OCI-LY7 (cell line): ENCODE results near the gene KRT80. TPM values are rescaled to one million over a fixed set of nuclear protein-coding genes. Genes with fewer than 3 reads are reported as not detected.

ENCODE experiments used
- BruUV-seq: library from RNA; stranded (reverse); fragments of 400-500 nt; replicated peaks from 2 replicates; lab custom pipeline; 2021; lab: Mats Ljungman, UMichigan
- CTCF ChIA-PET: fragments of 300-600 bp; sonication (Branson Sonifier 250); formaldehyde crosslinking; loops from one replicate; lab custom pipeline; 2022; ENCODE audit warnings: antibody characterized with exemption; ENCODE audit not compliant: unreplicated experiment; lab: Charles Lee
- POLR2A ChIA-PET: fragments of 300-600 bp; sonication (Branson Sonifier 250); formaldehyde crosslinking; loops from one replicate; lab custom pipeline; 2022; ENCODE audit warnings: antibody characterized with exemption; lab: Charles Lee
- DNase-seq: peaks from one replicate; pipeline ENCODE4 v3.0.0-alpha.2; 2015; ENCODE audit warnings: low spot score
- H2AFZ ChIP-seq: fragments of 200-600 bp; sonication (generic), shearing (Covaris generic); 2 replicates; pipeline ENCODE4 v1.6.1; 2014; ENCODE audit warnings: mild to moderate bottlenecking, antibody characterized with exemption, low read length, moderate library complexity
- H3K27ac ChIP-seq: fragments of 200-600 bp; sonication (generic); 2 replicates; pipeline ENCODE4 v1.5.1; 2014; ENCODE audit warnings: mixed run types, low read depth, mild to moderate bottlenecking, moderate library complexity, low read length, inconsistent platforms; ENCODE audit not compliant: poor library complexity, severe bottlenecking
- H3K36me3 ChIP-seq: fragments of 200-600 bp; sonication (generic); 2 replicates; pipeline ENCODE4 v1.6.1; 2014; ENCODE audit warnings: mild to moderate bottlenecking, antibody characterized with exemption, low read length, moderate library complexity, mixed read lengths; ENCODE audit not compliant: insufficient read depth
- H3K4me1 ChIP-seq: fragments of 200-600 bp; sonication (generic); 2 replicates; pipeline ENCODE4 v1.5.1; 2014; ENCODE audit warnings: mild to moderate bottlenecking, low read length; ENCODE audit not compliant: insufficient read depth, poor library complexity, severe bottlenecking
- H3K4me2 ChIP-seq: fragments of 200-600 bp; sonication (generic); 2 replicates; pipeline ENCODE4 v1.6.1; 2014; ENCODE audit warnings: mild to moderate bottlenecking, low read length
- H3K4me3 ChIP-seq: fragments of 200-600 bp; sonication (generic); 2 replicates; pipeline ENCODE4 v1.5.1; 2014; ENCODE audit warnings: mild to moderate bottlenecking, low read depth, low read length; ENCODE audit not compliant: poor library complexity, severe bottlenecking
- H3K79me2 ChIP-seq: fragments of 200-600 bp; sonication (generic); 2 replicates; pipeline ENCODE4 v1.6.1; 2016; ENCODE audit warnings: low read depth, mild to moderate bottlenecking, low read length, moderate library complexity, mixed read lengths; ENCODE audit not compliant: insufficient read depth
- H3K9me2 ChIP-seq: fragments of 200-600 bp; sonication (generic); 2 replicates; pipeline ENCODE4 v1.6.1; 2016; ENCODE audit warnings: mild to moderate bottlenecking, low read length, mixed read lengths; ENCODE audit not compliant: insufficient read depth
- H3K9me3 ChIP-seq: fragments of 200-600 bp; sonication (generic); 2 replicates; pipeline ENCODE4 v1.6.1; 2014; ENCODE audit warnings: mild to moderate bottlenecking, mixed run types, low read length, mixed read lengths
- H4K20me1 ChIP-seq: fragments of 200-600 bp; sonication (generic); 2 replicates; pipeline ENCODE4 v1.6.1; 2014; ENCODE audit warnings: mild to moderate bottlenecking, antibody characterized with exemption, low read length, moderate library complexity, mixed read lengths; ENCODE audit not compliant: insufficient read depth
- CTCF ChIP-seq: fragments of 200-600 bp; sonication (generic); conservative IDR thresholded peaks from 2 replicates; pipeline ENCODE4 v1.5.1; 2014; ENCODE audit warnings: mild to moderate bottlenecking, antibody characterized with exemption, low read length, moderate library complexity, mixed read lengths
- EZH2phosphoT487 ChIP-seq: fragments of 200-600 bp; sonication (generic); IDR thresholded peaks from 2 replicates; pipeline ENCODE4 v1.6.1; 2018; ENCODE audit warnings: low read depth, borderline replicate concordance, mild to moderate bottlenecking, mixed run types, antibody characterized with exemption, low read length, moderate library complexity, mixed read lengths
- intact Hi-C: fragments of 100-400 bp; cut with micrococcal nuclease; formaldehyde crosslinking; loops from one replicate; pipeline ENCODE4 v1.10.0; 2022; ENCODE audit not compliant: unreplicated experiment
- total RNA-seq, 2 experiments: library from RNA; depleted of rRNA in 1 of 2; stranded (reverse); fragments of >200 nt in 1 of 2; shearing (Covaris generic) in 1 of 2; gene quantifications; 2 replicates each; pipeline ENCODE4 v1.2.3, GENCODE V29; 2014 to 2022

KRT80 gene
- total RNA-seq, 2 experiments from 2014 or later, result not detected

- H3K9me3 ChIP-seq, result no peaks in the 10 kb centered on the region
- no peaks in the 10 kb centered on the region for H3K79me2 ChIP-seq
- no peak for TF ChIP-seq CTCF
- no peak for TF ChIP-seq EZH2phosphoT487
- intact Hi-C loops, result no loop called here
- CTCF ChIA-PET, result no interaction called here
- POLR2A ChIA-PET, result interaction anchor here (1.2 kb wide), 1 partner anchor 12 kb away, joined by 4 read pairs; no protein-coding TSS in a partner anchor
- H4K20me1 ChIP-seq, result no peaks in the 10 kb centered on the region
- H3K4me1 ChIP-seq, result no peaks in the 10 kb centered on the region
- BruUV-seq, result no TSS peak
- DNase-seq, result no peak
- no peak overlapping the region for H3K27ac ChIP-seq
- H3K4me3 ChIP-seq, result no peak overlapping the region
- no peak overlapping the region for H2AFZ ChIP-seq
- no peaks in the 10 kb centered on the region for H3K36me3 ChIP-seq
- H3K4me2 ChIP-seq, result no peak overlapping the region
- H3K9me2 ChIP-seq, result no peaks in the 10 kb centered on the region
Observed at GRCh38 chr12:52173526-52173925, 18.3 kb downstream of the KRT80 start.

DNA sequence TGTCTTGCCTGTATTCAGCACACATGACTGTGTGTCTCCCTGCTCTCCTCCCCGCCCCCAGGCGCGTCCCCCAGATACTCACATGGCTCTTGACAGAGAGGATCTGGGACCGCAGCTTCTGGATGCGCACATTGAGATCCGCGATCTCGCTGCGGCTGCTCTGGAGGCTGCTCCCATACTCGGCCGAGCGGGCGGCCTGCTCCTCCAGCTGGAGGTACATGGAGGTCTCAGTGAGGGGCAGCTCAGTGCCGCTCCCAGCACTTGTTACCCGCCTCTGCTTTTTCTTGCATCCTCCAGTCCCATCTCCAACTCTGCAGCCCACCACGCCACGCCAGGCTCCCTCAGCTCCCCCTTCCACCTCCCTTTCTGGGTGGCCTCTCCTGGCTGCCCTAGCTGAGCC is 18.9 kb downstream of the KRT80 start:
- BruUV-seq, result no TSS peak
- Histone ChIP-seq H3K36me3 (no peaks in the 10 kb centered on the region), H3K9me2 (no peaks in the 10 kb centered on the region), H3K27ac (no peak overlapping the region), H3K79me2 (no peaks in the 10 kb centered on the region), H3K4me1 (no peaks in the 10 kb centered on the region), H3K4me3 (no peak overlapping the region), H4K20me1 (no peaks in the 10 kb centered on the region), H2AFZ (no peak overlapping the region), H3K9me3 (no peaks in the 10 kb centered on the region), H3K4me2 (no peak overlapping the region)
- TF ChIP-seq EZH2phosphoT487 (no peak), CTCF (no peak)
- DNase-seq, result no peak
- CTCF ChIA-PET, result no interaction called here
- intact Hi-C loops, result no loop called here
- POLR2A ChIA-PET, result interaction anchor here (0.5 to 1.2 kb wide), 2 partner anchors 13 to 20 kb away, joined by 4 to 5 read pairs; no protein-coding TSS in a partner anchor

DNA sequence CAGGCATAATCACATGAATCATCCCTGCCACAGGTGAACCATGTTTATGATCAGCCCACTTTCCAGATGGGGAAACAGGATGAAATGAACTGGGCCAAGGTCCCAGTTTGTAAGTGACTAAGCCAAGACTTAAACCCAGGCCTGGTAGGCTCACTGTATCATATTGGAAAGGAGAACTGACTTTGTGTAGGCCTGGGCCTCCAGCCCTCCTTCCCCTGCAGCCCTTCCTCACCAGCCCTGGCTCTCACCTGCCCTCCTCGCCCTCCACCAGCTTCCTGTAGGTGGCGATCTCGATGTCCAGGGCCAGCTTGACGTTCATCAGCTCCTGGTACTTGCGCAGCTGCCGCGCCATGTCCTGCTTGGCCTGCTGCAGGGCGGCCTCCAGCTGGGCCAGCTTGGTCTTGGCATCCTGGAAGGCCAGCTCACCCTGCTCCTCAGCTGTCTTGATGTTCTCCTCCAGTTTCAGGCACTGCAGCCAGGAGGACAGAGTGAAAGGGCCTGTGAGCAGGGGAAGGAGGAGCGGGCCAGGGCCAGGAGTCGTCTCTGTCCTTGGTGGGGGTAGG is 19.8 kb downstream of the KRT80 start:
- no peak for DNase-seq
- CTCF ChIA-PET, result no interaction called here

More for the DNA sequence above, 19.8 kb downstream of the KRT80 start:
- H3K79me2 ChIP-seq, result no peaks in the 10 kb centered on the region
- TF ChIP-seq CTCF (peak; percentile 59), EZH2phosphoT487 (no peak)
- BruUV-seq, result no TSS peak
- no peak overlapping the region for H3K4me2 ChIP-seq
- intact Hi-C loops, result no loop called here
- H3K4me3 ChIP-seq, result no peak overlapping the region
- no peaks in the 10 kb centered on the region for H3K9me2 ChIP-seq
- H3K4me1 ChIP-seq, result no peaks in the 10 kb centered on the region
- H3K27ac ChIP-seq, result no peak overlapping the region
- POLR2A ChIA-PET, result no interaction called here
- no peaks in the 10 kb centered on the region for H3K36me3 ChIP-seq
- H2AFZ ChIP-seq, result no peak overlapping the region
- H4K20me1 ChIP-seq, result no peaks in the 10 kb centered on the region
- H3K9me3 ChIP-seq, result no peaks in the 10 kb centered on the region
